SK-N-DZ (cell line): ENCODE data around the gene AHNAK.
"Not testable (repeated sequence)": the region's sequence is repeated elsewhere in the genome, so short reads cannot be mapped to it uniquely, and the experiment has no call there.

Source experiments
- DNase-seq: peaks from one replicate; pipeline ENCODE4 v3.0.0-alpha.2; 2015; ENCODE audit warnings: low spot score

The AHNAK gene

GRCh38 chr11:62572431-62572830 is 25.8 kb upstream of the AHNAK start:
- DNase-seq = no peak

GRCh38 chr11:62571493-62571892 is 24.9 kb upstream of the AHNAK start:
- not testable (repeated sequence) for DNase-seq

GRCh38 chr11:62570903-62571302 is 24.3 kb upstream of the AHNAK start:
- not testable (repeated sequence) for DNase-seq

GRCh38 chr11:62569611-62570010 is 23.0 kb upstream of the AHNAK start:
- DNase-seq = no peak

- DNase-seq = no peak
These were observed 20.5 kb upstream of the AHNAK start for GRCh38 chr11:62567018-62567633.

DNA sequence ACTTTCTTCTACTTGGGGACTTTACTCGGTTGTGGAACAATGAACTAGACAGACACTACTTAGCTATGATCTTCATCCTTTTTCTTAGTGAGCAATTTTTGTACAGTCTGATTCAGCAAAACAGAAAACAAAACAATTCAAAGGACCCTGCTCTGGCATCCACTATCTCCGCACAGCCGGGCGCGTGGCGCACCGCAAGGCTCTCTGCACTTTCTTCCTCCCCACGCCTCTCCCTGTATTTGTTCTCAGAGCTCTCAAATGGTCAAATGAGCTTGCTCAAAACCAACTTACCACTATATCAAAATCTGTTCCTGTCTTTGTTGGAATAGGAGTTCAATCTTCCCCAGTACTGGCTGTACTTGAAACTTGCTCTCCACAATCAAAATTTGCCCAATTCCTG is 19.6 kb upstream of the AHNAK start:
- no peak for DNase-seq

DNA sequence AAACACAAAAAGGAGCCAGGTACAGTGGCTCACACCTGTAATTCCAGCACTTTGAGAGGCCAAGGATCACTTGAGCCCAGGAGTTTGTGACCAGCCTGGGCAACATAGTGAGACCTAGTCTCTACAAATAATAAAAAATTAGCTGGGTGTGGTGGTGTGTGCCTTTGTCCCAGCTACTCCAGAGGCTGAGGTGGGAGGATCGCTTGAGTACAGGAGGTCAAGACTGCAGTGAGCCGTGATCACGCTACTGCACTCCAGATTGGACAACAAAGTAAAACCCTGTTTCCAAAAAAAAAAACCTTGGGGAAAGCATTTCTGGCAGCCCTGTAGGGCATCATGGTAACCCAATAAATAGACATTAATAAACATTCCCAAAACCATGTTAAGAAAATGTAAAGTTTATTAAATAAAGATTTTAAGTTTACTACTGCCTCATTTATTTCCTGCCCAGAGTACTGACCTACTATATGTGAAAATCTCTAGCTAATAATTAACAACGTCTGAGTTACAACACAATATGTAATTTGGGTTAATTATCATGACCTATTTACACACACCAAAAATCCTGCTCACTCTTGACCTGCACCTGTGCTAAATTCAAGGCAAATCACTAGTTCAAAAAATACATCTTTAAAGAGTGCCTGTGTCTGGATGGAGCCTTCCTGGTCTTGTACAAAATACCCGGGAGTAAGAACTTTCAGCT is 18.6 kb upstream of the AHNAK start:
- DNase-seq = no peak

DNA sequence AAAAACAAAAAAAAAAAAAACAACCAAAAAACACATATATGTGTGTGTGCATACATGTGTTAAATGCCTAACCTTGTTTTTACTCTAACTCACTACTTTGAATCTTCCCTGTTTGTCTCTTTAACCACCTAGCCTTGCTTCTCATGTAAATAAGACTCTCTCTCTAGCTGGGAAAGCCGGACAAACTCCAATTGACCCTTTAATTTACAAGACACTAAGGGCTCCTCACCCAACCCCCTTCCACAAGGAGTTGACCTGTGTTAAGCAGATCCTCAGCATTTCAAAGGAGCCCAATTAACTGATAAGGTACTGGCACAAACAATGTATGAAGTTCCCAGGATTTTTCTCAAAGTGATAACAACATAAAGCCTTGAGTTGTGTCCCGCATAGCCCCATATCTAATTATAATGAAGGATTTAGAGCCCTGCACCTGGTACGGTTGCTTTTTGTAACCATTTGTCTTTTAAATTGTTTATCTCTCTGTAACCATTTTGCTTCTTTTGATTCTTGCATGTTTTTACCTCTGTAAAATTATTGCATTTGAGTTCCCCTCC is 15.1 kb upstream of the AHNAK start:
- DNase-seq = not testable (repeated sequence)

DNA sequence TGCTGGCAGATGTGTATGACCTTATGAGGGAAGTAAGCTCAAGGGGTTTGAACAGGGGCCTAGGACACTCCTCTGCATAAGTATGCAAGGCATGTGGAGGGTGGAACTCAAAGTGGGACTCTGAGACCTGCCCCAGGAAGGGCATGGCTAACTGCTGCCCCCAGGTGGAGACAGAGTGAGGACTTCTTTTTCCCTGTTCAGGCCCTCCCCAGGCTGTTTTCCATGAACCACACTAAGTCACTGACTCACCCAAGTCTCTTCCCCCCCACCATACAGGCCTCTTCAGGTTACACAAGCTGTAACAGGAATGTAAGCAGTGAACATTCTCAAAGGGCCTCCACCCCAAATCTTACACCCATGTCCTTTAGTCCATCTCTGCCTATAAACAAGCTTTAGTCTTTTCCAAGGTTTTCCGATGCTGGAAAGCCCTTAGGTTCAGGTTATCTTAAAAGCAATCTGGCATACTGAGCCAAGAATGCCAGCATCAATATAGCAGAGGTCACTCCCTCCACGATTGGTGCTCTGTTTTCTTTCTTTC is 14.0 kb upstream of the AHNAK start:
- peak; percentile 75 for DNase-seq

- DNase-seq = not testable (repeated sequence)
These were observed 13.0 kb upstream of the AHNAK start for GRCh38 chr11:62559626-62560025.

GRCh38 chr11:62559204-62559603 is 12.6 kb upstream of the AHNAK start:
- no peak for DNase-seq

GRCh38 chr11:62558669-62559068 is 12.1 kb upstream of the AHNAK start:
- DNase-seq = no peak

DNA sequence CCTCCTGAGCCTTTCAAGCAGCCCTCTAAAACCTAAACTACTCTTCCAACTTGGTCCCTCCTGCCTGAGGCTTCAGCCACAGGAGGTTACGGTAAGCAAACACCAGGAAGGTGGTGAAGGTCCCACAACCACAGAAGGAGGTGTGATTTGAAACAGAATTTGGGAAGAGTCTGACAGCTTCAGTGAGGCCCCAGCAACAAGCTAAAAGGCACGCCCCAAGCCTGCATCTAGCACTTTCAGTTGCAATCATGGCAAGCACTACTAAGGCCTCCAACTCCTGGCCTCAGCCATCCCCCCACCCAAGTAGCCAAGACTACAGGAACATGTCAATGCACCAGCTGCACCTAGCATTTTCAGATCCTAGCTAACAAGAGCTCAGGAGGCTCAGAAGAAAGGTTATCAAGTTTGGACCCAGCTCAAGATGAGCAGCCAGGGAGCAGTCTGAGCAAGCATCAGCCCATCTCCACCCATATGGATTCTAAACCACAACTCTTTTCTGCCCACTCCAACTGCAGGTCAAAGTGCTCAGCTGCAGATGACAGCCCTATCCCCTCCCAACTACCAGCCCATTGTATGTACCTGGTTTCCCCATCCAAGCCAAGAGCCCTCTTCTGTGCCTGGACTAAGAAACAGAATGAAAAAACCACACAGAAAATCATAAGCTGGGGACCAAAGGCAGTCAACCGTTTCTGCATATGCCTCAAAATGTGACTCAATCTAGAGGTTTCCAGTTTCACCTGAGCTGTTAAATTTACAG is 10.4 kb upstream of the AHNAK start:
- no peak for DNase-seq

DNA sequence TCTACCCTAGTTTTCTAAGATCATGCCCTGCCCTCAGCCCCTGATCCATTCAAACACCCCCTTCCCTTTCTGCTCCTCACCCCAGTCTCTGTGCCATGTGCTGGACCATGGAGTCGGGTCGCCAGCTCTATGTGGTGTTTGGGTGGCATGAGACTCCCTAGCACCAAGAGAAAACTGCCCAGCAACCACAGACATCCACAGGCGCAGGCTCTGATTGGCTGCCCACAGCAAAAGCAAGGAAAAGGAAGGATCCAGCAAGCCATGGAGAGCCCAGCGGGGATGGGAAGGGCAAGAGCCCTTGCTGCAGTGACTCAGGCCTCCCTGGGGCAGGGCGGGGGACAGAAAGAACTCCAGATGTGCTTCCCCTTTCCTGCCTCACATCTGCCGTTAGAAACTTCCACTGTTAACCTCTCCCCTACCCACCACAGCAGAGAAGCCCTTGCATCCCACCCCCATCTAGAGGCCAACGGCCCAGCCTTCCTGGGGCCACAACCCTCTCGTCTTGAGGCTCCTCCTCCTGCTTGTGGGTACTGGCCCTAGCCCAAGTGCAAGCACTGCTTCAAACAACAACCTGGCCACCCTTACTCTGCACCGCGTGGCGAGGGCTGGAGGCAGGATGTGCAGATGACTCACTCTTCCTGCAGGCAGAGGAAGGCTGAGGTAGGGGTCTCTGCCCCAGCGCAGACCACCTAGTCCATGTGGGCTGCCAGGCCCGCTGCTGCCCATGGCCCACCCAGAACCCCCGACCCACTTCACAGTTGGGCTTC is 9.7 kb upstream of the AHNAK start:
- DNase-seq = peak; percentile 88

GRCh38 chr11:62555464-62556107 is 9.0 kb upstream of the AHNAK start:
- peak; percentile 50 for DNase-seq

- DNase-seq = no peak
These were observed 8.0 kb upstream of the AHNAK start for GRCh38 chr11:62554387-62555167.

DNA sequence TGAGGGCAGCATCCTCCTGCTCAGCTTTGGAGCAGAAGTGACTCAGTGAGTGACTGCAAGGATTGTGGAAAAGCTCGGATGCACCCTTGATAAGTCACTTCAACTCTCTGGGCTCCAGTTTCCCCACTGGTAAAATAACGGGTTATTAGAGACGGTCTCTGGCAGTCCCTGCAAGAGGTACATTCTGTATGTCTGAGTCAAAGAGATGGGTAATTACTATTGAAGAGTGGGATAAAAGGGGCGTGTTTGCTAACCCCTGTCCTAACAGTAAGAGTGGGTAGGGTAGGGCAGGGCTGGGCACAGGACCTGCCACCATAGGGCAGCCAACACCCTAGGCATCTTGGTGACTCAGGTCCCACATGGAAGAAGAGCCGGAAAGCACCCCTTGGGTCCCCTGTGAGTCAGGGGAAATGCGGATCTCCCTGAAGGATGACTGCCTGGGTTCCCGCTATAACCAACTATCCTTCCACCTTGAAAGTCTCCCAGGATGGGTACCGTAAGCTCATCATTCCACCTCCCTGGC is 7.3 kb upstream of the AHNAK start:
- DNase-seq = no peak

- peak; percentile 52 for DNase-seq
These were observed 6.7 kb upstream of the AHNAK start for GRCh38 chr11:62553080-62553838.

- no peak for DNase-seq
These were observed 6.0 kb upstream of the AHNAK start for GRCh38 chr11:62552485-62553079.
